ENCODE measurements around the gene OSBPL10.

DNA sequence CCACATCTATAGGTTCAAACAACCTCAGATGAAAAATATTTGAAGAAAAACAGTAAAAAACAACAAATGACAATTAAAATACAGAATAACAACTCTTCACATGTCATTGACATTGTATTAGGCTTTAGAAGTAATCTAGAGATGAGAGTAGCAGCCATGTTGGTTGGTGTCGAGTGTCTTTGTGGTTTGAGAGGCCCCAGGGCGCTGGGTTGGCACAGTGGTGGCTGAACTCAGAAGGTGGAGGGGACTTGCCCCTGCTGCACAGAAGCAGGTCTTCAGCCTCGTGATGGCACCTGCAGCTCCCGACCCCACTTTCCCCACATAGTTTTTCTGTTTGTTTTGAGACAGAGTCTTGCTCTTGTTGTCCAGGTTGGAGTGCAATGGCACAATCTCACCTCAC, 187.2 kb downstream of the OSBPL10 start:
- no peak for TF ChIP-seq CTCF (IDR thresholded peaks at IDR 0.05)
- no peak for TF ChIP-seq RCOR1 (IDR thresholded peaks at IDR 0.05; ENCODE audit: low read depth, low read length)
- no peak for TF ChIP-seq SMC3 (IDR thresholded peaks at IDR 0.05)
- TF ChIP-seq, protein P1, sequence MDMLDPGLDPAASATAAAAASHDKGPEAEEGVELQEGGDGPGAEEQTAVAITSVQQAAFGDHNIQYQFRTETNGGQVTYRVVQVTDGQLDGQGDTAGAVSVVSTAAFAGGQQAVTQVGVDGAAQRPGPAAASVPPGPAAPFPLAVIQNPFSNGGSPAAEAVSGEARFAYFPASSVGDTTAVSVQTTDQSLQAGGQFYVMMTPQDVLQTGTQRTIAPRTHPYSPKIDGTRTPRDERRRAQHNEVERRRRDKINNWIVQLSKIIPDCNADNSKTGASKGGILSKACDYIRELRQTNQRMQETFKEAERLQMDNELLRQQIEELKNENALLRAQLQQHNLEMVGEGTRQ (IDR thresholded peaks at IDR 0.05) = no peak
- TF ChIP-seq SREBF2 (IDR thresholded peaks at IDR 0.05) = no peak
- no peak for TF ChIP-seq CHD2 (IDR thresholded peaks at IDR 0.05; ENCODE audit: low read length, partially characterized antibody)
- no peak for TF ChIP-seq MAFK (IDR thresholded peaks at IDR 0.05; ENCODE audit: partially characterized antibody)
- no peak for TF ChIP-seq REST (IDR thresholded peaks at IDR 0.05)
- TF ChIP-seq FOSL2 (IDR thresholded peaks at IDR 0.05) = no peak
- no peak for TF ChIP-seq FOSL2 (CRISPR knock-in tag; IDR thresholded peaks at IDR 0.05)
- TF ChIP-seq JUN (IDR thresholded peaks at IDR 0.05) = no peak

Measured in A549 (cell line).